Measurements from ENCODE around the gene KRT32.

GRCh38 chr17:41418116-41418860 lies 48.9 kb downstream of the KRT32 start:
- TF ChIP-seq POLR2AphosphoS5 (IDR thresholded peaks at IDR 0.05), result no peak
- TF ChIP-seq POLR2A (IDR thresholded peaks at IDR 0.05), result no peak
